Subcutaneous abdominal adipose tissue (tissue), 5 donors: Measurements from ENCODE around the gene EPS8L3.

Experiments
- H3K27ac ChIP-seq: one replicate; pipeline ENCODE4 v1.7.0; 2013; ENCODE audit warnings: low read depth, mild to moderate bottlenecking, inconsistent platforms, low read length, moderate library complexity
- H3K27me3 ChIP-seq, 5 donors: one replicate each; pipeline ENCODE4 v1.7.0; 2013; ENCODE audit warnings: low read length in 5 of 5, inconsistent platforms in 1 of 5; ENCODE audit not compliant: control insufficient read depth in 5 of 5, insufficient read depth in 4 of 5
- H3K36me3 ChIP-seq, 5 donors: one replicate each; pipeline ENCODE4 v1.7.0; 2013; ENCODE audit warnings: low read length in 5 of 5; ENCODE audit not compliant: control insufficient read depth in 5 of 5, insufficient read depth in 5 of 5
- H3K4me1 ChIP-seq, 5 donors: one replicate each; pipeline ENCODE4 v1.7.0; 2013; ENCODE audit warnings: low read length in 5 of 5, mild to moderate bottlenecking in 3 of 5, moderate library complexity in 1 of 5; ENCODE audit not compliant: control insufficient read depth in 5 of 5, insufficient read depth in 5 of 5
- H3K4me3 ChIP-seq, 5 donors: one replicate each; pipeline ENCODE4 v1.7.0; 2013; ENCODE audit warnings: low read length in 5 of 5, low read depth in 1 of 5
- H3K9ac ChIP-seq, 5 donors: one replicate each; pipeline ENCODE4 v1.7.0; 2013; ENCODE audit warnings: low read length in 5 of 5, mild to moderate bottlenecking in 4 of 5, moderate library complexity in 3 of 5
- H3K9me3 ChIP-seq, 5 donors: one replicate each; pipeline ENCODE4 v1.7.0; 2013; ENCODE audit warnings: low read length in 5 of 5; ENCODE audit not compliant: control insufficient read depth in 5 of 5
- donor health status: healthy.
- donor health status: healthy.
- donor health status: healthy.
- donor health status: healthy.
- donor health status: healthy.

Gene EPS8L3

DNA sequence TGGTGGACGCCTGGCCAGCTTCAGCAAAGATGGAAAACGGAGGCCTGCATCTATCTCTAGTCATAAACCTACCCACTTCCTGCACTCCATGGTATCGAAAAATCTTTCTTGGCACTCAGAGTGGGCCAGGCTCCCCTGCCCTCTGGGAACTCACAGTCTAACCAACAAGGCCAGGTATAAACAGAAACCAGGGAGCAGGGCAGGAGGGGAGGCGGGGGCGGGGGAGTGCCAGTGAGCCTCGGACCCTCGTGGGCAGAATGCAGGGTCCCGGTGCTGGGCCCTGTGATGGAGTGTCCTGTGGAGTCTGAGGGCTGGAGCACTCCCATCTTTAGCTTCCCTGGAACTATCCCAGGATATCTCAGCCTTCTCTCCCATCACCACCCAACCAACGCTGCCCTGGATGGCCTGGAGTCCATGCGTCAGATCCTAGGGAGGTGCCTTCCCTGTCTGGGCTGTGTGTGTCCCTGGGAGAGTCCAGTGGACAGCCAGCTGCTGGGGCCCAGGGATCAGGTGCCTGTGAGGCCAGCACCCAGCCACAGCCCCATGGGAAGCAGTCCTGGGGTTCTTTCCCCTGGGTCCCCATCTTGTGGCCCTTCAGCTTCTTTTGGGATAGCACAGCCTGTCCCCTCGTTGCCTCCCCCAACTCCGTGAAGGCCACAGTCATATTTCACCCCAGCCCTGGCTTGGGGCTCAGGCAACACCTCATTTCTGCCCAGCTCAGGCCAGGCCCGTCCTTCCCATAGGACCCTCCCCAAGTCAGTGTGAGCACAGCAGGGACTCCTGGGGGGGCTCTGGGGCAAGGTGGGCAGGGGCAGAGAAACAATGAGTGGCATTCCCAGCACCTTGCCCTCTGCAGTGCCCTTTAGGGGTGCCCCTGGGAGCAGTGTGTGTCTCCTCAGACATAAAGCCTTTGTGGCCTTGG, 1.1 kb upstream of the EPS8L3 start:
- H3K27me3 ChIP-seq: peaks cover 0 to 2% (median 0%) of the 10 kb centered on the region in 5 donors
- H3K36me3 ChIP-seq: no peaks in the 10 kb centered on the region
- H3K4me3 ChIP-seq: no peak overlapping the region
- no peaks in the 10 kb centered on the region for H3K9me3 ChIP-seq
- H3K9ac ChIP-seq: no peak overlapping the region
- no peak overlapping the region for H3K27ac ChIP-seq
- peaks cover 0 to 9% (median 0%) of the 10 kb centered on the region in 5 donors for H3K4me1 ChIP-seq

DNA sequence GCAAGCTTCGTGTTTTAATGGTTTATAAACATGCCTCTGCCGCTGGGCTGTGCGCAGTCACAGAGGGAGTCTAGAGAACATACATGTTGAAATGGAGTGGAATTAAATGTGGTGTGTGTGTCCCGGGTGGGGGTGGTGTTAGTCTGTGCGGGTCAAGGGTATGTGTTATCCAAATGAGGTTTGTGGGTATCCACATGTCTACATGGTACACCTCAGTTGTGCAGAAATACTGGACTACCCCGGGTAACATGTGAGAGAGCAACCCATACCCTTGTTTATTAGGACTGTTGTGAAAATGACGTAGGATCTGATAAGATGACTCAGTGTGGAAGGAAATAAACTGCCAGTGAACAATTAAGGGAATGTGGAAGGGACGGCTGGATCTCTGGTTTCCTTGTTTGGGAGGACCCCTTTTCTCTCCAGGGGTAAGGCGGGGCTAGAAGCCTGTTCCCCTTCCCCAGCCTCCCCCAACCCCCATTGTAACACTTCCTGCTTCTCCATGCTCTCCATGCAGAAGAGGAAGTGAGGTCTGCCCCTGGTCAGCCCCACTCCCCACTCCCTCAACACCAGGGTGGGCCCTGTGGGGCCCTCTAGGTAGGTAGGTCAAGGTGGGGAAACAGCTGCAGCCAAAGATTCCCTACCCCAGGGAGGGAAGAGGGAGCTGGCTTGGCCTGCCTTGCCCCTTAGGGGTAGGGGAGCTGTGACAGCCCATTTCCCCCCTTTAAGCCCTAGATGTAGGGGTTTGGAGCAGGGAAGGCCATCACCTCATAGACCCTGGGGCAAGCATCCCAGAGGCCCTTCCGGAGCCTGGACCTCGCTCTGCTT, 690 bp downstream of the EPS8L3 start:
- Histone ChIP-seq H3K4me3 (no peak overlapping the region), H3K4me1 (peaks cover 0 to 9% (median 0%) of the 10 kb centered on the region in 5 donors), H3K27me3 (peaks cover 0 to 2% (median 0%) of the 10 kb centered on the region in 5 donors), H3K9ac (peak overlapping the region in 1 of 5 donors; percentile 30), H3K27ac (no peak overlapping the region), H3K36me3 (no peaks in the 10 kb centered on the region), H3K9me3 (no peaks in the 10 kb centered on the region)

DNA sequence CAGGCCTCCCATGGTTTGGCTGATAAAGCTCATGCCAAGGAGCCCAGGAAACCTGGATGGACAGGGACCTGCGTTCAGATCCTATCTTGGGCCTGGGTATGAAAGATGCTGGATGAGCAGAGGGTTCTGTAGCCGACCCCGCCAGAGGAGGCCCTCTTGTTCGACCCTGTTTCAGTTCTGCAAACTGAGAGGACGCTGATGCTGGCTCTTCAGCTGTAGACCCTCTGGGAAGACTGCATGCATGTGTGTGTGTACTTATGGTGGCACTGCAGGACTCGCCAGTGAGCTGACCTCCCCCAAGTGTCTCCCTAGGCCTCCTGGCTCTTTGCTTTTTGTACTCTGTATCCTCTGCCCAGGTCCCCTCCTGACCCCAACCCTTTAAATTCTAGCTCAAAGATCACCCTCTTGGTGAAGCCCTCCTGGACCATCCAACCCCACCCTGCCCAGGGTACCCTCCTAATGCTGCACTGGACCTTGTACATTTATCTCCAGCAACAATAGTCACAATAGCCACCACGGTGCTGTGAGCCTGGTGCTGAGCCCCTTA, 1.6 kb downstream of the EPS8L3 start:
- Histone ChIP-seq H3K36me3 (no peaks in the 10 kb centered on the region), H3K4me1 (peaks cover 0 to 9% (median 0%) of the 10 kb centered on the region in 5 donors), H3K9ac (no peak overlapping the region), H3K27ac (no peak overlapping the region), H3K27me3 (peaks cover 0 to 2% (median 0%) of the 10 kb centered on the region in 5 donors), H3K9me3 (no peaks in the 10 kb centered on the region), H3K4me3 (no peak overlapping the region)

DNA sequence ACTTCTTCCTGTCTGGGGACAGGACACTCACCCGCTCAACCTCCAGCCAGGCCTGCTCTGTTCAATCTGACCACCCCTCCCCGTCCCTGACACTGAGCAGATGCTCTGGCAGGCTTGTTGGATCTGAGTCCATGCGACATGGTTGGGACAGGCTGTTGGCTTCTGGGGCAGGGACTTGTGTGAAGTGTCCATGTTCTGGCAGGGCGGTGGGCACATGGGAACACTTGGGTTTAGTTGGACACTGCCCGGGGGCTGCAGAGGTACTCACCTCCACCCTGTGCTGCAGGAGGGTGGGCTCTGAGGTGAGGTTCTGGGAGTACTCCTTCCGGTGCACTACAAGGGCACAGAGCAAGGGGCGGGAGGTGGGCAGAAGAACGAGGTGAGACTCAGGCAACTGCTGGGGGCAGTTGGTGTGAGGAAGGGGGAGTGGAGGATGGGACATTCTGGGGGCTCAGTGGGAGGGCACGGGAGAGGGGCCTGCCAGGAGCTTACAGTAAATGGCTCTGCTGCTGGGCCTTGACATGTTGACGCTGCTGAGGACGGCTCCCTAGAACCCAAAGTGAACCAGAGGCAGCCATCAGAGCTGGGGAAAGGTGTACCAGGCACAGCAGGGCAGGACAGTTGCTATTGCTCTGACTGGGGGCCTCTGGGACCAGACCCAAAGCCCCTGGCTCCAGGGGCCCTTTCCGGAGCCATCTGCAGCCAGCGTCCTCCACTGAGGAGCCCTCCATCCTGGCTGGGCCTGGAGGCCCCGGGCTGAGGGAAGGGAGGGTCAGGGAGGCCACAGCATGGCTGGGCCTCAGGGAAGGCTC, 2.3 kb downstream of the EPS8L3 start:
- Histone ChIP-seq H3K4me3 (no peak overlapping the region), H3K9ac (no peak overlapping the region), H3K27me3 (peaks cover 0 to 2% (median 0%) of the 10 kb centered on the region in 5 donors), H3K9me3 (no peaks in the 10 kb centered on the region), H3K4me1 (peaks cover 0 to 9% (median 0%) of the 10 kb centered on the region in 5 donors), H3K36me3 (no peaks in the 10 kb centered on the region), H3K27ac (no peak overlapping the region)

DNA sequence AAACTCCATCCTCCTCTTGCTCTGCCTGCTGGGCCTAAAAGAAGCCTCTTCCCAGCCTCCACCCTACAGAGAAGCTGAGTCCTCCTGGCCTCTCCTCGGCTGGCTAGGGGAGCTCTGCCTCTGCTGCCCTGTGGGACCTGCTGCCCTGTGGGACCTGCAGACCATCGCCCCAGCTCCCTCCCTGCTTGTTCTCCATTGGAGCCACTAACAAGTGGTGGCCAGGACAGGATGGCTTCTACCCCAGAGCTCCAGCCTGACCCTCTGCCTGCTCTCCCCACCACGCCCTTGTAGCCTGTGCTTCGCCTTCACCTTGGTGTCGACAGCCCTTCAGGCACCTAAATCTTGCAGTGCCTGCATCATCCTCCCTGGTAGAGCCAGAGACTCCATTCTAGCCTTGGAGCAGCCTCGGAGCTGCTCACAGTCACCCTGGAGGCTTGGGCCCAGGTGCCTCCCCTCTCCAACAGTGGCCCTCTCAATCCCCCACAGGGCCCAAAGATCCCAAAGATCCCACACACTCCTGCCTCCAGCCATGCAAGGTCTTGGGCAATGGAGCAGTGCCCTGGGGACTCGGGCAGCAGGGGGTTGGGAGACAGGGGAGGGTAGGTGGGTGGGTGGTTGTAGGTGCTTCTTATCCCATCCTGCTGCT, 3.0 kb downstream of the EPS8L3 start:
- H3K27me3 ChIP-seq: peaks cover 0 to 2% (median 0%) of the 10 kb centered on the region in 5 donors
- H3K36me3 ChIP-seq: no peaks in the 10 kb centered on the region
- H3K9me3 ChIP-seq: no peaks in the 10 kb centered on the region
- no peak overlapping the region for H3K9ac ChIP-seq
- H3K27ac ChIP-seq: no peak overlapping the region
- H3K4me3 ChIP-seq: no peak overlapping the region
- H3K4me1 ChIP-seq: peaks cover 0 to 9% (median 0%) of the 10 kb centered on the region in 5 donors

DNA sequence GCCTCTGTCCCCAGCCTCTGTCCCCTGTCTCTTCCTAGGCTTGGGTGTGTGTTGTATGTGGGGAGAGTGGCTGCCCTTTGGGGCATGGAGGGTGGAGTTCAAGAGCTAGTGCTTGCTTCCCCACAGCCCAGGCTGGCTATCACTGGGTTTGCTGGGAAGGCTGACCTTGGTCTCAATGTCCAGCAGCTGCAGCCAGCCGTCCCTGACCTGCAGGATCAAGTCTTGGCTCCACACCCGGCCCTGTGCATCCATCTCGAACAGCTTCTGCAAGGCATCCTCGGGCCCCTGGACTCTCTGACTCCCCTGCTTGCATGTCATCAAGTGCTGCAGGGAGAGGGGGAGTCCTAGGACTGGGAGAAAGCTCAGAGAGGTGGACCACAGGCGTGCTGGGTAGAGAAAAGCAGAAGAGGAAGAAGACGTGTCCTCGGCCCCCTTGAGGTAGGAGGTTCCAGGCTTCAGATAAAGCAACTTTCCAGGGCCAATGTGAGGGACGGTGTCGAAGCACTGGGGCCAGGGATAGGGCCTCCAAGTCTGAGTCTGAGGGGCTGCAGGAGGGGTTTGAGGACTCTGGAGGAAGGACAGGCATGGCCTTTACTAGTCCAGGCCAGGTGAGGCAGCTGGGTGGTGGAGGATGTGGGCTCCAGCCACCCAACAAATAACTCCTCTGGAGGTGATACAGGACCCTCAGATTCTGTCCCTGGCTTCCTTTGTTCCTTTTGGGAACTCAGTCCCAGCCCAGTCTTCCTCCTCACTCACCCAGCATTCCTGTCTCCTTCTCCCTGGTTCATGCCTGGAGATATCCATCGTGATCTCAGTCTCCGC, 4.0 kb downstream of the EPS8L3 start:
- Histone ChIP-seq H3K4me1 (peaks cover 0 to 9% (median 0%) of the 10 kb centered on the region in 5 donors), H3K4me3 (no peak overlapping the region), H3K27ac (no peak overlapping the region), H3K9me3 (no peaks in the 10 kb centered on the region), H3K36me3 (no peaks in the 10 kb centered on the region), H3K27me3 (peaks cover 0 to 2% (median 0%) of the 10 kb centered on the region in 5 donors), H3K9ac (no peak overlapping the region)

DNA sequence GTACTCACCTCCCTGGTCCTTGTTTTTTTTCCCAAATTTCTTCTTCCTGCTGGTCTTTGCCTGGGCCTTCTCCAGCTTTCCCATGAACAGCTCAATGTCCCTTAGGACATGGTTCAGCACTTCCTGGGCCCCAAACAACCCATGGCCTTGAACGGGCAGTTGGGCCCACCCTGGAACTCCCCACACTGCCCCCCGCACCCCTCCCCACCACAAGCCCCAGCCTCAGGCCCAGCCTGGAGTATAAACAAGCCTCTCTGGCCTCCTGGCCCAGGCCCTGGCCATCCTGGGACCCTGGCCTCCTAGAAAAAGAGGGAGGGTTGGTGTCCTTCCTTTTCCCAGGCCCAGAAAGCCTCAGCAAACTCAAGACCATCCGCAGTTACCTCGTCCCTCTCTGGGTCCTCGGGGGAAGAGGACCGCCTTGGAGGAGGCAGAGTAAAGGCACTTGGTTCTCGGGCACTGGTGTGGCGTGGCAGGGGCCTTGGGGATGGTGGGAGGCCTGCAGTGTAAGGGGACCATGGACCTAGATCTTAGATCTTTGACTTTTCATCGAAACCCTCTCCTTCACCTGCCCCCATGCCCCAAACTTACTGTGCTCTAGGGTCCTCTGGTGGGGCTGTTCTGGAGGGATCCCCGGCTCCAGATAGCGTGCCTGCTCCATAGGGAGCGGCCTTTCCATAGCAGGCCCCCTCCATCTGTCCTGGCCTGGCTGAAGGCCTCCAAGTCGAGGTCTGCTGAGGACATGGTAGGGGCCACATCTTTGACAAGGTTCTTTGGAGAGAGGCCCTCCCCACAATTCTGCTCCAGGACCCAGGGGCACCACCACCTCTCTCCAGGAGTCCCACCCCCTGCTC, 5.6 kb downstream of the EPS8L3 start:
- Histone ChIP-seq H3K4me3 (no peak overlapping the region), H3K9ac (no peak overlapping the region), H3K36me3 (no peaks in the 10 kb centered on the region), H3K27me3 (no peaks in the 10 kb centered on the region), H3K9me3 (no peaks in the 10 kb centered on the region), H3K4me1 (peaks cover 0 to under 1% (median 0%) of the 10 kb centered on the region in 5 donors), H3K27ac (no peak overlapping the region)

DNA sequence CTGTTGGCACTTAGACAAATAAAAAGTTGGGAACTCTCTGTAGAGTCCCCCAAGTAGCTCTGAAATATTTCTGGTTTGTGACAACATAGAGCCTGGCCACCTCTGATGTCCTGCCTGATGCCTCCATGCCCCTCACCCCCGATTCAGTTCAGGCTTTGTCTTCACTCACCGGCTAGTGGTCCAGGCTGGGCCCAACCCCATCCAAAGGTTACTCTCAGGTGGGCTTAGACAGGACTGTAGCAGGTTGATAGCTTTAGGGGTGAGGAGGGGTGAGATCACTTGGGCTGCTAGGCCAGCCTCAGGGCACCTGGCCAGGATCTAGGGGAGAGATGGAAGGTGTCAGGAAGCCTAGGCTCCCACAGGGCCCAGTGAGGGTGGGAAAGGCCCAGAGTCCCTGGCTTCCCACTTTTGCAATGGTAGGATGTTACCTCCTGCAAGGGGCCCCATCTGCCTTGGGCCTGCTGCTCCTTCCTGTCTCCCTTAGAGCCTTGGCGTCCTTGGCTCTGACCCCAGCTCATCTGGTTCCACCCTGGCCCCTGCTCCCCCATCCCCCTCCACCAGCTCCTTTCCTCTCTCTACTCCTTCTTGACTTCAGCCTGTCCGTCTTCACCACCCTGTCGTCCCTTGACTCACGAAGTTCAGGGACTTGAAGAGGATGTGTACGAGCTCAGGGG, 6.7 kb downstream of the EPS8L3 start:
- Histone ChIP-seq H3K27me3 (no peaks in the 10 kb centered on the region), H3K4me1 (no peaks in the 10 kb centered on the region), H3K9me3 (no peaks in the 10 kb centered on the region), H3K4me3 (no peak overlapping the region), H3K36me3 (no peaks in the 10 kb centered on the region), H3K27ac (no peak overlapping the region), H3K9ac (no peak overlapping the region)
